T-helper 9 cell (primary cell): ENCODE results near the gene LMBR1L.
"Not testable (repeated sequence)": the region's sequence is repeated elsewhere in the genome, so short reads cannot be mapped to it uniquely, and the experiment has no call there.

Source experiments
- DNase-seq: peaks from one replicate; pipeline ENCODE4 v3.0.0-alpha.2; 2020

The LMBR1L gene

DNA sequence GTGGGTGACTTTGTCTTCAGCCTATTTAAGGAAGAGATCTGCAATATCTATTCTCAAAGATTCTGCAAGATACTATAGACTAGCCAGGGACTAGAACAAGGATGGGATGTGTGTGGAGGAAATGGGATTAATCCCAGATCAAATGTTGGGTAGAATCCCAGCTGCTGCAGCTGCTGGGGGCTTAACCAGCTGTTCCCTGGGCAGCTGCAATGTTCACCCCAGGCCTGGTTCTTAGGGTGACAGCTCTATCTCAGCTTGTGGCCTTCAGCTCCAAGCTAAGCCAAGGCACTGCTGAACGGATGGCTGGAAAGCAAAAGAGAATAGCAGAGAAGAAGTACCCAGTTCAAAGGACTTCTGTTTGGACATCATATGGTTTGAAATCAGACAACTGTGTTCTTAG is 30.9 kb downstream of the LMBR1L start:
- DNase-seq, result no peak

DNA sequence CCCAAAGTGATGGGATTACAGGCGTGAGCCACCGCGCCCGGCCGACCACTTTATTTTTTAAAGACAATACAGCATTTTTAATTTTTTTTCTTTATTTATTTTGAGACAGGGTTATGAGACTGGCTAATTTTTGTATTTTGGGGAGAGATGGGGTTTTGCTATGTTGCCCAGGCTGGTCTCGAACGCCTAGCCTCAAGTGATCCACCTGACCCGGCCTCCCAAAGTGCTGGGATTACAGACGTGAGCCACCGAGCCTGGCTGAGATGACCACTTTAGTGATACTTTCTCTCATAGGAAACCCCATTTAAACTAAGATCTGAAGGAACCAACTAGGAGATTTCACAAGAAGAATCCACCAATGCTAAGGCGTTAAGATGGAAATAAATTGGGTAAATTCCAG is 39.7 kb downstream of the LMBR1L start:
- DNase-seq, result no peak

DNA sequence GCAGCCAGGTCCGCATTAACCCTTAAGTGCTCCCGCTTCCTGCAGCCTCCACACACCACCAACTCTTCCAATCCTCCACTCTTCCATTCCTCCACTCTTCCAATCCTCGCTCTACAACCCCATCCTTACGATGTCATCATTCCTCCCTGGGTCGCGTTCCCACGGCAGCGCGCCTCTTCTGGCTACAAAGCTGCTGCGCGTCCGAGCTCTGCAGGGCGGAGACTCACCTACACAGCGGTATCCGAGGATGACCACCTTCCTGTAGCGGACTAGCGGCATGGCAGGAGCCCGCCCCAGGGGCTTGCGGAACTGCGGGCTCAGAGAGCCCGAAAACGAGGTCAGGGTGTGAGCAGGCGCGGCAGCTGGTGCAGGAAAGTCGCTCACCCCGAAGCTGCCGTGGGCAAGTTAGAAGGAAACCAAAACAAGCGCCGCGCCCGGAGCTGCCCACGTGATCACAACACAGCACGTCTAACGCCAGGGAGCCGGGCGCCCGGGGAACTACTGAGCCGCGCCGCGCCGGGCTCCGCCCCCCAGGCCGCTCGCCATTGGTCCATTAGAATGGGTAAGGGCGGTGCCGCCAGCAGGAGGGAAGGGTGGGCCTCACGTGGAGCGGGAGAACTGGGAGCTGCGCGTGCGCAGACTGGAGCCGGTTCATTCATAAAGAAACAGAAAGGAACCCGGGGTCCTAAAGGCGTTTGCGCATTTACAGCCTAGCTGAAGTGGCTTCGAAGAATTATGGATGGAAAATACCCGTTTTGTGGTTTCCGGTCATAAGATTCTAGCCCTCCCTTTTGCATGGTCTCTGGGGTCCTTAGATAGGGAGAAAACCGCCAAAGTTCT is 40.9 kb downstream of the LMBR1L start, which contains the start of gene RHEBL1:
RHEBL1 (minus strand) TSS at position 473 of the 840 bp plus-strand sequence; CDS start at position 279, 194 bp downstream.
- DNase-seq, result peak; percentile 96

DNA sequence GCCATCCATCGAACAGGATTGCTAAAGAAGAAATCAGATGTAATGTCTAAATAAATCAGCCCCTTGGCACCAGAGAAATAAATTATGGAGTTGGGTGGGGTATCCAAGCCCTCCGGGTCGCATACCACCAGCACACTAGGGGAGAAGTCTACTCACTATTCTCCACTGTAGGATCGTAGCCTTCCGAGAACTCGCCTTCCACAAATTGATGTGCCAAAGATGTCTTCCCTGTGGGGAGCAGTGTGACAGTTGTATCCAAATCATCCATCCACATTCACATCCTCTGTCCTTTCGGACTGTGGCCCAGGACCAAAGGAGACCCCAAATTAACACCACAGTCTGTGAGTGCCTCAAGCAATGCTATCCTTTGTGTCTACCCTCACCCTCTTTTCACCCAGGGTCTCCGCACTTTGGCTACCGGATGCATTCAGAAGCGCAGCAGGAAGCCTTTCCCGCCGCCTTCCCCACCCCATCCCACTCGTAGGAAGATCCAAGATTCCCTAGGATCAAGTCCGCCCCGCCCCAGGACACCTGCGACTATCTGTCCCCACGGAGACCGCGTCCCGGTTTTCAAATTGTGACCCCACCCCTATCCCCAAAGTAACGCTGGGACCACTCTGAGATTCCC is 41.7 kb downstream of the LMBR1L start:
- no peak for DNase-seq

DNA sequence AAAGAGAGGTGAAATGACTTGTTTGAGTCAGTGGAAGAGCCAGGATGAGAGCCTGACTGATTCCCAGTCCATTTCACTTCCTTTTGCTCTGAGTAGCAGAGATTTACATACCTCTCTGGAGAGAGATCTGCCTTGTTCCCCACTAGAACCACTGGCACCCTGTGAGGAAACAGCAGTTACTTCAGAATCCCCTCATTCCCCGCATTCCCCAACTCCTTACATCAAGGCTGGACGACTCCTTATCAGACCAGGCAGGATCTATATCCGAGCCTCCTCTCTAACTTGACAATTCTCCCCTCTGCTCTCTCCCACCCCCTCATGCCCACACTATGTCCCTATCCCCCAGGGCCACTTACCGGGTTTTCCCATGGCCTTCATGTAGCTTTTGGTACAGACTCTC is 44.5 kb downstream of the LMBR1L start:
- DNase-seq, result no peak

DNA sequence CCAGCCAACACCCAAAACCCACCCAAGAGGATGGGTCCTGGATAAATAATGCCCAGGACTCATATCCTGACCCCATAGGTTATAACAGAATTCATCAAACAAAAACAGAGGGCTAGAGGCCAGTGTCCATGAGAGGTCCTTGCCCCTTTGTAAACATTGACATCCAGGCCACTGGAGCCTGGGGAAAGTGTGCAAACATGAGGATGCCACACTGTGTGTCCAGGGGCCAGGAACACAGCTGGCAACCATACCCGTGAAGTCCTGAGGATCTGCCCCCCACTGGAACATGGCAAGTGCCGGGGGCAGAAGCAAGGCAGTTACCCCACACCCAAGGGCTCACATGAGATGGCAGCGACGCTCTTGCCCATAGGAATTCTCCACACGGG is 45.9 kb downstream of the LMBR1L start:
- DNase-seq, result no peak

DNA sequence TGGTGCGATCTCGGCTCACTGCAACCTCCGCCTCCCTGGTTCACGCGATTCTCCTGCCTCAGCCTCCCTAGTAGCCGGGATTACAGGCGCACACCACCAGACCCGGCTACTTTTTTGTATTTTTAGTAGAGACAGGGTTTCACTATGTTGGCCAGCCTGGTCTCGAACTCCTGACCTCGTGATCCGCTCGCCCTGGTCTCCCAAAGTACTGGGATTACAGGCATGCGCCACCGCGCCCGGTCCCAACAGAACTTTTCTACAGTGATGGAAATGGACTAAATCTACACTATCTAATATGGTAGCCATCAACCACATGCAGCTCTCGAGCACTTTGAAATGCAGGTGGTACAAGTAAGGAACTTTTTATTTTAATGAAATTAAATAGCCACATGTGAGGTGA is 48.7 kb downstream of the LMBR1L start:
- DNase-seq, result not testable (repeated sequence)

DNA sequence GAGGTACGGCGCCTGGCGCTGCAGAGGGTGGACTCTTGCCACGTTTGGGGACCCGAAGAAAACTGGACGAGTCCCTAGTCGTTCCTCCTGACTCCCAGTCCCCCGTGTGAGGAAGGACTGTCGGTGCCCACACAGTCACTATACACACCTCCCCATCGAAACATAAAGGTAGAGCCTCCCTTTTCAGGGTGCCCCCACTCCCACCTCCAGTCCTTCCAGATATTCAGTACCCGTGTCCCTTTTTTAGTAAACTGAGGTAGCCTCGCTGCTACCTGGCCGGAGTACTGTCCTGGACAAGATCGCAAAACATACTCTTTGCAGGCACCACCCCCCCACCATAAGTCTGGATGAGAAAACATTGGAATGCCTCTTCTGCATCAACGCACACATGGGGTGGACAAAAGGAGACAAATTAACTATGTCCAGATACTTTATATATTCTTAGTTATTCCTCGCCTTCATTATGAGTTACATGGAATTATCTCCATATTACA is 49.4 kb downstream of the LMBR1L start:
- no peak for DNase-seq

DNA sequence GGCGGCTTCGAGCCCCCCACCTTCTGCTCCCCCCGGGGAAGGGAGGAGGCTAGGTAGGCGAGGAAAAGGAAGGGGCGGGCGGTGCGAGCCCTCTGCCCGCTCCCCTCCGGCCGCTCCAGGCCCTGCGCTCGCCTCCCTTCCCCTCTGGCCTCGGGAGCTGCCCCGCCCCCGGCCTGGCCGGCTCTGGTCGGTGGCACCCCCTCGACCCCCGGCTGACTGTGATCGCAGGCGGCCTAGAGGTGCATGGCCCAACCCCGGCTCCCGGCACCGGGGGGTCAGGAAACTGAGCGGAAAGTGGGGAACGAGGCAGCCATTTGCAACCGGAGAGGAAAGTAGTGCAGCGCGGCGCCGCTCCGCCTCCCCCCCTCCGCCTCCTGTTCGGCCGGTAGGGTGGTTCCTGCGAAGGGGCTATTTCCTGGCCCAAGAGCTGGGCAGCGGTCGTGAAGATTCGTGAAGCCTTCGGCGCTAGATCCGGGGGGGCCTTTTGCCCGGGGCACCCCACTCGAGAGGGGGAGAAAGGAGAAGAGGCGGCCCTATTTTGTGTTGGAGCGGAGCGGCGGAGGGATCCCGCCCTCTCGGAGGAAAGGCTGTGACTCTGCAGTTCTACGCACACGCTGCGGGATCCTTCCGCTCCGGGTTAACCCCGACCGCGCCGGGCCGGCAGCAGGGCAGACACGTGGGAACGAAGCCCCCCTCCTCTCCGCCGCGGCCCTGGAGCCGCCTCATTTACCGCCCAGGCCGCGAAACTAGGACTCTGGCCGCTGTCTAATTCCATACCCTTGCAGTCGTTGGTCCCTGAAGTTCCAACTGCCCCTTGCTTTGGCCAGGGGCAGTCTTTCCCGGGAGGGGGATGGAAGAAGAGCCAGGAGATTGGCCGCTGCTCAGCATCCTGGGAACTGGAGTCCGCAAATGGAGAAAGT is 50.1 kb downstream of the LMBR1L start, which contains the start of gene KMT2D:
KMT2D (minus strand) TSS at position 558 of the 920 bp plus-strand sequence. CDS start 5,470 bp downstream, outside the sequence.
- DNase-seq, result peak; percentile 77

DNA sequence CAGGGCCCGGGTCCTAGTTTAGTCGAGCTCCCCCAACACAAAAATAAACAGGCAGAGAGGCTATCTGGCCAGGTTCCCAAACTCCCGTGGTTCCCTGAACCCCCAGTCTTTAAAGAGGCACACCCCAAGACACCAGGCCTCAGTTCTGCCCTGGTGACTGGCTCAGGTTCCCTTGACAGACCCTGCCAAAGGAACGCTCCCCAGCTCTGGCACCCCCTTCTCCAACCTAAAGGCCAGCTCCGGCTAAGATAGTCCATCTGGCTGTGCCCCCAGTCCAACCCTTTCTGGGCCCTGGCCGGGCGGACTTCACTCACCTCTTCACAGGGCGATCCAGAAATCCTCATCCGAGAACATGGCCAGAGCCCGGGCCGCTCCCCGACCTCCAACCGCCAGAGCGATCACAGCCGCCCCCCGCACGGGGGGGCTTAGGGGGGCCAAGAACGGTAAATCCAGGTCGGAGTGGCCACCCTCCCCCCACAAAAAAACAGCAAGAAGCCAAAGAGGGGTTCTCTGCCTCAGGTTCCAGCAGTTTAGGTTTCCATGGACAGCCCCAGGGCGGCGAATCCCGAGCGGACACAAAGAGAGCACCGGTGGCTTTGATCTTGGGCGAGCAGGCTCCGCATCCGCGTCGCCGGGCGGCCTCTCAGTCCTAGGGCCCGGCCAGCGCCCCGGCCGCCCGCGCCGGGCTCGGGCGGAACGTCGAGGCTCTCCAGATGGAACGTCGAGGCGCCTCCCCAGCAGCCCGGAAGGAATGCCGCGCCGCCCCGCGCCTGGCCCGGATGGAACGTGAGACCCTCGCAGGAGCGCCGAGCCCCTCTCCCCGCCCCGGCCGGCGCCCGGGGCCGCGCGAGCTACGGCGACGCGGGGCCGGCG is 51.1 kb downstream of the LMBR1L start:
- DNase-seq, result no peak

DNA sequence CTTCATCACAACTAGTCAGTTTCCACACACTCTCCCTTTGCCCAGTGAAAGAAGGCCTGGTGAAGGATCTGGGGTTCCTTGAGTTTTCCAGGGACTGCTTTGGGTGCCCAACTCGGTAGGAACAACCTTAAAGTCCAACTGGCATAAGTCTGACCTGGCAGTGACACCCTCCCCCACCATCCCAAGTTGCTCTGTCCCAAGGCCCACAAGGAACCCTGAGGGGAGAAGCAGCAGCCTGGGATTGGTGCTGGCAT is 51.7 kb downstream of the LMBR1L start:
- no peak for DNase-seq

DNA sequence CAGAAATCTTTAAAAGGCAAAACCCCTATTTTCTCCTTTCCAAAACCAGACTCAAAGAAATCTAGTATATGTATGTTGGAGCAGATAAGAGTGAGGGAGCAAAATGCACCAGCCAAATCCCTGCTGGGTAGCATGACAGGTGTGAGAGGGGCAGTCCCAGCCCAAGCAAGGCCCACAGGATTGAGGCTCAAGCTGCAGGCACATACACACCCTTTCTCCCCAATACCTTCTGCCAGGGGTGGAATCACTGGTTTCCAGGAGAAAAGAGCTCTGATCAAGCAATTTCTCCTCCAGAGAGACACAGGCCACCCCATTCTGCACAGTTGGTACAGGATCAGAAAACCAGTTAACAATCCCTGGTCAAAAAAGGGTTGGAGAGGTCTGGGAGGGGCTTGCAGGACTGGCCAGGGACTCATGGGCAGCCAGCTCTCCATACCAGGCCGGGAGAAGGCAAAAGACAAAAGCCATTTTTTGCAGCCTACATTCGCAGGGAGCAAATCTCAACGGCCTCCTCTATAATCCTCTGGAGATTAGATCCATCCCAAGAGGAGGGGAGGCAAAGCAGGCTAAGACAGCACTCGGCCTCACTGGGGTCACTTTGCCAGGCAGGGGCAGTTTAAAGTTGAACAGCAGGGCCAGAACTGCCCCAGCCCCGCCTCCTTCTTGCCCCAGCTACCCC is 52.1 kb downstream of the LMBR1L start:
- no peak for DNase-seq

DNA sequence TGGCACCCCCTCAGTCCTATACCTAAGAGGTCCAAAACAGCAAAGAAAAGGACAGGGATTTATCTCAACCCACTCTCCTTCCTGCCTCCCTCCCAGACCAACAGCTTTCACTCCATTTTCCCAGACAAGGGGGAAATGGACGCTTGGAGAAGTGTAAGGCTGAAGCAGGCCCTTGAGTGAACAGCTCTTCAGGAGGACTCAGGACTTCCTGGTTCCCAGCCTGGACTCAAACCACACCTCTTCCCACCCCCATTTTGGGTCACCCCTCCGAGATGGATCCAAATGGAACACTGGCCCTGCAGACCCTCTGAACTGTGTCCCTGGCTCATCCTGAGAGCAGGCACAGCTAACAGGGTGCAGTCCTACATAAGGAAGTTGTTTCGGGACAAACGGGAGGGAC is 52.8 kb downstream of the LMBR1L start:
- DNase-seq, result no peak

DNA sequence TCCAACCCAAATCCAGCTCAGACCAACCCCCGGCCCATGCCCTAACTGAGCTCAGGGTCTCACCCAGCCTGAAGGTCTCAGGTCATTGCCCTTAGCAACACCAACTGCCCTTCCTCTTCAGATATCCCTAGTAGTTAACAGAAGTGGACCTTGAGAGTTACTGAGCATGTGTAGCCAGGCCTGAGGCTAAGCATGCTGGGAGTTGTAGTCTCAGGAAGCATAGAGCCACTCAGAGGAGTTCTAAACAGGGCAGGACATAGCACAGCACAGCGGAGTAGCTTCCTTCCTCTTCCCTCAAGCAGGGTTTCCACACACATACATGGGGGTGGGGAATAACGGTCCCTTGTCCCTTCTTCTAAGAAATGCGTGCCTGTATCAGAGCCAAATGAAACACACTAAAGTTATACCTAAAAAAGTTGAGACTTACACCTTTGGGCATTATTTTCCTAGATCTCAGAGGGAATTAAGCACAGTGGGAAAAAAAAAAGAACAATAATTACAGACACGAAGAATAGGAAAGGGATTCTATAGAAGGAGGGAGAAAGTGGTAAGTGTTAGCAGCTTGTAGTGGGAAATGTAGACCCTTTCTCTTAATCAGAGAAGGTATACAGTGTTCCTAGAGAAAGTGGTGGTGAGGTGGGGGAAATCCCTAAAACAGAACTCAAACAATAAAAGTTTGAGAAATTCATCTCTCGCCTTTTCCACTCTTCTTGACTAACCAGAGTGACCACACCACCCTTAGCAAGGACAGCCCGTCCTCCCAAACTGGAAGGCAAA is 54.5 kb downstream of the LMBR1L start:
- peak; percentile 24 for DNase-seq

DNA sequence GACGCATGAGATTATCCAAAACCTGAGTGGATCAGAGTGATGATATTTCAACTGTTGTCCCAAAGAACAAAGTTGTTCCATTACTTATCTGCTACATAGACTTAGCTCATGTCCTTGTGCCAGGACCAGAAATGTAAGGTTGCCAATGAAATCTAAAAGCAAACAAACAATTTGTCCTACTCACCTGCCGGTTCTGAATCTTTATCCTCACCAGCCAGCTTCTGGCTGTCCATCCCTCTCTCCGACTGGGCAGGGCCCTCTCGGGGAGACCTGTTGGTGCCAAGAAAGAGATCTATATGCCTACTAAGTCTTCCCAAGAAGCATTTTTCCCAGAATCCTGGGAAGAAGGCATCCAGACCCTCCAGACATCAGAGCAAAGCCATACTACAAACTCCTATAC is 55.6 kb downstream of the LMBR1L start:
- DNase-seq, result no peak

DNA sequence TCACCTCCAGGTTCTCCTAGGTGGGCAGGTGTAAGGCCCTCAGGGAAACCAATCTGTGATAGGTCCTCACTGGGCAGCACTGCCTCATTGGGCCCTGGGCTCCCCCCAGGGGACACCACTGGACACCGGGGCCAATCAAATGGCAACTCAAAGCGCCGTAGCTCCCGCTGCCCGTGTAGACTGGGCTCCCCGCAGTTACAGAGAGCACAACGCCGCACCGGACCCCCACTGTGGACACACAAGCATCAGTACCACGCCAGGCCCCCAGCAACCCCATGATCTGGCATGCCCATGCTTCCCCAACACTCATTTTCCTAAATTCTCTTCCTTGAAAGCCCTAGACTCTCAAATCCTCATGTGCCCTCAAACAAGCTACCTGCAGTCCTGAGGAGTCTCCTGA is 56.1 kb downstream of the LMBR1L start:
- no peak for DNase-seq

DNA sequence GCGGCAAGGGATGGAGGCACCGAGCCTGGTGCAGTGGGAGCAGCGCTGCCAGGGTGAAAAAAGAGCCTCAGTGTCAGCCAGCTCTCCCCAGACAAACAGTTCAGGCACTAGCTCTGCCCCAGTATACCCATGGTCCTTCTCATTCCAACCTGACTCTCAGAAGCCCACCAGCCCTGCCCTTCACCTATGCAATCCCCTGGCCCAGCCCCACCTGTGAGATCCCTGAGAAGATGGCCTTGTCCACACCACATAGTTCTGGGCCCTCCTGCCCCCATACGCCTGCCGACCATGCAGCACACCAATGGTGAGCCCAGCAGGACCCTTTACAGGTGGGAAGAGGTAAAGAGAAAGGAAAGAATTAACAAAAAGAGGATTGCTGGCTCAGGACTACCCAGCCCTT is 56.6 kb downstream of the LMBR1L start:
- DNase-seq, result no peak

DNA sequence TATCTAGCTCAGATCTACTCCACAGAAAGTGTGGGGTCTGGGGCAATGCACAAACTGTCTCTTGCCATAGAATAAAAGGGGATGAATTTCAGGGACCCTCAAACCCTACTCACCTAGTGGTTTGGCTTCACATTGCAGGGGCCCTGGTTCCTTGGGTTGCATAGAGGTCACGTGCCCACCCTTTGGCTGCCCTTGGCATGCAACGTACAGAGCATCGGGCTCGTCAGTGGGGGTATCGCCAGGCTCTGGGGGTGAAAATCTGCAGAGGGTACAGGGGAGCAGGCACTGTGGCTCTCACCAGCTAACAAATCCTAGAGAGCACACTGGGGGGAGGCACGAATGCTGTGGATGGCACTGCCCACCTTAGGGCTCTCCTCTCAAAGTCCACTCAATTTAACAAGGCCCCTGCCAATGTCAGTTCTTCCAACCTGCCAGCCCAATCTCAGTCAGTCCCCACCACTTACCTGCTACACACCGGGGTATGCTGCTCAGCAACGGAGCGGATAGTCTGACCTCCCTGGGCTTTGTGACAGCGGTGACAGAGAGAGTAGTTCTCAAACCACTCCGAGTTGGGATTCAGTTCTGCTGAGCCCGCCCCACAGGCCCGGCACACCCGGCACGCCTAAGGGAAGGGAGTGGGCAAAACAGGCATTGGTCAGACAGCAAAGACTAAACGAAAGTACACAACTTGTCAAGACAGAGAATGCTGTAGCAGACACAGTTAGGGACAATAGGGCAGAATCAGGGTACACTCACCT is 58.0 kb downstream of the LMBR1L start:
- DNase-seq, result no peak

DNA sequence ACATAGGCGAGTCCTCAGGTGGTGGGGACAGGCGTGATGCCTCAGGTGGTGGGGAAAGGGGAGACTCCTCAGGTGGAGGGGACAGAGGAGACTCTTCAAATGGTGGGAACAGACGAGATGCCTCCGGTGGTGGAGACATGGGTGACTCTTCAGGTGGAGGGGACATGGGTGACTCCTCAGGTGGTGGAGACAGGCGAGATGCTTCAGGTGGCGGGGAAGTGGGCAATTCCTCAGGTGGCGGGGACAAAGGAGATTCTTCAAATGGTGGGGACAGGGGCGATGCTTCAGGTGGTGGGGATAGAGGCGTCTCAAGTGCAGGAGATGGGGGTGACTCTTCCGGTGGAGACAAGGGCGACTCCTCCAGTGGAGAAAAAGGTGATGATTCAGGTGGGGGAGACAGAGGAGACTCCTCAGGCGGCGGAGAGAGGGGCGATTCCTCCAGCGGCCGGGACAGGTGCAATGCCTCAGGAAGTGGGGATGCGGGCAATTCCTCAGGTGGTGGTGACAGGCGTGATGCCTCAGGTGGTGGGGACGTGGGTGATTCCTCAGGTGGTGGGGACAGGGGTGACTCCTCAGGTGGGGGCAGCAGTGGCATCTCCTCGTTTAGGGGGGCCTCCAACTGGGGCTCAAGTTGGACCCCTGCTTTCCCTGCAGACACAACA is 58.7 kb downstream of the LMBR1L start:
- no peak for DNase-seq
